Hematopoietic multipotent progenitor cell (in vitro differentiated cells): ENCODE results near the gene ADORA3. TPM values are rescaled to one million over a fixed set of nuclear protein-coding genes. Genes with fewer than 3 reads are reported as not detected.

Experiments used
- DNase-seq, 3 donors: peaks; one replicate each; pipeline ENCODE4 v3.0.0-alpha.2; 2011 to 2015; ENCODE audit warnings: low read depth in 2 of 3, low spot score in 2 of 3
- total RNA-seq: library from RNA; depleted of rRNA; stranded (reverse); fragments of >200 nt; gene quantifications from one replicate; pipeline ENCODE4 v1.2.3, GENCODE V29; 2012

Gene ADORA3
- total RNA-seq, 1 donor = 0.54 TPM

DNA sequence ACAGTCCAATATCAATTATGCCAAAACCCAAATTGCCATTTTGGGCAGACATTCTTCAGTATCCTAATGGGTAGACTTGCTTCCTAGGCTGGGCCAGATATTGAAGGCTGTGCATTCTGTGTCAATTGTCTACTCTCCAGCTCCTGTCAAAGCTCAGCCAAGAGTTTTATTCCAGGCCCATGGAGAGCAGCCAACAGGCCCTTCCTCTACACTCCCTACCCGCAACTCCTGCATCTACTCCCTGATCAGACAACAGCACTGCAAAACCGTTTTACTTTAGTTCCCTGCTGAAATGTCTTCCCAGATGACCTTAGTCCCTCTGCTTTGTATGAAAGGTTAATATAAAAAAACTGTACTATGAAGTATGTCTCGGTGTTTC lies 6.6 kb upstream of the ADORA3 start:
- no peak for DNase-seq

DNA sequence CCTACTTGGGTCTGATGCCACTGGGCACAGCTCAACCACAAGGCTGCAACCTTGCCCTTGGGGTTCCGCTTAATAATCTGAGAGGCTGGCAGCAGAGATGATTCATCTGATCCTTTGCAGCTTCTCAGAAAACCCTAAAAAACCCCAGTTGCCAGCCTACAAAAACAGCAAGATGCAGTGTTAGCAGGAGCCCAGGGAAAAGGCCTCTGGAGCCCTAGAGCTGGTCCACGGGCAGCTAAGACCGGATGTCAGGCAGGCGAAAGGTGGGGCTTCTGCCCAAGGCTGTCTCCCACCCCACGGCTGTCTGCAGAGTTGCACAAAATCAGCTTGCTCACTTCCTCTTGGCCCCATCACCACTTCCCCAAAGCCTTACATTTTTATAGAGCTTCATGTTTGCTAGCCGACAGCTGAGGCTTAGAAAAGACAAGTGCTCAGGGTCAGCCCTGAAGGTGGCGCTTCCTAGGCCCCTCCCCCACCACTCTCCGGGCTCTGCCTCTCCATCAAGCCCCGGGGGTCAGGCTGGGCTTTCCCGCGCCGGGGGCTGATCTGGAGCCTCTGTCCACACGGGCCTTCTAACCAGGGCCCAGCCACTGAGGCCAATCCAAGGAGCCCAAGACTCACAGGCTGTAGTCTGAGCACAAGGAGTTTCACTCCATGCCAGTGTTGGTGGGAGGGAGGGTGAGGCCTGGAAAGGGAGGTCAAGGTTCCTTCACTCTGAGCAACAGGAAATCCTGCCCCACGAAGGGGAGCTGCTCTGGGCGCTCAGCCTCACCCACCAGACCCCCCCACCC lies 4.2 kb upstream of the ADORA3 start:
- DNase-seq = peak; percentile 35 to 94 (median 91)

DNA sequence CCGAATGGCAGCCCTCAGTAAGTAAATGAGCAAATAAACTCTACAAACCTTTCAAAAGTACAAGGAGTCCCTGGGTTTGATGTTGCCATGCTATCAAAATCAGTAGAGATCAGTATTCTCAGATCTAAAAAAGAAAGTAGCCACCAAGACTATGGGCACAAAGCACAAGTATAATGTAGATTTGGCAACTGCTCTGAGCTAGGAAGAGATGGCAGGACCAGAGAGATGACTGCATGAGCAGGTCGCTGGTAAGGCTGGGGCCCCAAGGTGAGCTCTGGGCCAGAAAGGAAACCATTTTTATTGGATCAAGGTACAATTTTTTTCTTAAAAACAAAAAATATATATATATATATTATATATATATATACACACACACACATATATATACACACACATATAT lies 3.1 kb upstream of the ADORA3 start:
- no peak for DNase-seq

DNA sequence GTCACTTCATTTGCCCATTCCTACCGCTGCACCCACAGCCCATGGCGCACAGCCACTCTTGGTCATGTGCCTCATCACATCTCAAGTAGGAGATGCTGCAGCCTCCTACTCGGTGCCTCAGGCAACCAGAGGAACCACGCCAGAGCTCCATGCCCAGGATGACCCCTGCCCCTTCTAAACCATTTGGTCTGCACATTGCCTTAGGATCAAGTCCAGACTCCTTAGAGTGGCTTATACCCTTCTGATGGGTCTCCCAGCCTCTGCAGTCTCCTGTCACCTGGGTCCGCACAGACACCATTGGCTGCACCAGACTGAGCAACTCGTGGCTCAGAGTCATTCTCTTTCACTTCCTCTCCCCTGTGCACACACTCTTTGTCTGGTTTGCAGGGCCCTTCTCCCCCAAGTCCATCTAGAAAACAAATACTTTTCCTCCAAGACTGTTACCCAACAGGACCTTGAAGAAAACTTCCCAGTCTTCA lies 2.2 kb upstream of the ADORA3 start:
- no peak for DNase-seq

- no peak for DNase-seq
Observed at GRCh38 chr1:111504097-111504496, 664 bp upstream of the ADORA3 start.

GRCh38 chr1:111501645-111502044 lies 1.8 kb downstream of the ADORA3 start:
- DNase-seq = no peak

DNA sequence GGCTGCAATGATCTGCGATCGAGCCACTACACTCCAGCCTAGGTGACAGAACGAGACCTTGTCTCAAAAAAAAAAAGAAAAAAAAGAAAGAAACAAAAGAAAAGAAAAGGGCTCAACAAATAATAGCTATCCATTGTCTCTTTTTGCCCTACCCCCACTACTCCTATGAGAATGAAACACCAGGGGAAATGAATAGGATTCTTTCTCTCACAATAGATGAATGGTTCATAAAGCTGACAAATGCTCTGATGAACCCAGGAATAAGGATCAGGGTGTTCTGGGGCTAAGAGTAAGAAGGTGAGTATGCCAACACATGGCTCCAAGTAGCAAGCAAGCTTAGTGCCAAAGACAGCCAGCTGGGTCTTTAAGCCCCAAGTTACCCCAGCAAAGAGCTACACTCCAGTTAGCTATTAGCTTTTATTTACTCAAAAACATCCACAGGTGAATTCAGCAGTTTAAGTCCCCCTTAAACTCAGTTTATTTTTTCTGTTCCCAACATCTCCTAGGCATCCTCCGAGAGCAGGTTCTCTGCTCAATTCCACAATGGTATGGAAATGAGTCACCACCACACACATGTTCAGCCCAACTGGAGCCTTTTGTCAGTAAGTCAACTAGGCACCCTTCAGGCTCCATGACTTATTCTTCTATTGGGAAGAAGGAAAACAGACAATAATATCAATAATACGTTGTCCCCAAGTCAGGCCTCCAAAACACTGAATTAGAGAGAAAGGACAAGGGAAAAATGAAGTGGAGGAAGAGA lies 4.2 kb downstream of the ADORA3 start:
- no peak for DNase-seq

DNA sequence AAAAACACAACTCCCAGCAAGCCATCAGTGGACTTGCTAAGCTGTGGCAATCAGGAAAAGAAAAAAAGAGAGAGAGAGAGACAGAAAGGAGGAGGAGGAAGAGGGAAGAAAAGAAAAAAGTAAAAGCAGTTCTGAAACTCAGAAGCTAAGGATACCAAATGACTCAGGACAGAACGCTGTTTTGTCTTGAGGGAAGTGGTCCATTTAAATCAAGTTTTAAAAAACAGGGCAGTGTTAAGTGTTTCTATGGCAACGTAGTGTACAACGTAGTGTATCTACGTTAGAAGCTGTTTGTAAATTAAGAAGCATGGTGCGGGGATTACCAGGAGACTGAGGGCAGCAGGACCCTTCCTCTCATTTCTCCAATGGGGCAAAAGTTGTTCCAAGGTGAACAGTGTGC lies 5.8 kb downstream of the ADORA3 start:
- DNase-seq = no peak

- DNase-seq = no peak
Observed at GRCh38 chr1:111496398-111496797, 7.0 kb downstream of the ADORA3 start.

GRCh38 chr1:111491070-111491469 lies 12.4 kb downstream of the ADORA3 start:
- no peak for DNase-seq

DNA sequence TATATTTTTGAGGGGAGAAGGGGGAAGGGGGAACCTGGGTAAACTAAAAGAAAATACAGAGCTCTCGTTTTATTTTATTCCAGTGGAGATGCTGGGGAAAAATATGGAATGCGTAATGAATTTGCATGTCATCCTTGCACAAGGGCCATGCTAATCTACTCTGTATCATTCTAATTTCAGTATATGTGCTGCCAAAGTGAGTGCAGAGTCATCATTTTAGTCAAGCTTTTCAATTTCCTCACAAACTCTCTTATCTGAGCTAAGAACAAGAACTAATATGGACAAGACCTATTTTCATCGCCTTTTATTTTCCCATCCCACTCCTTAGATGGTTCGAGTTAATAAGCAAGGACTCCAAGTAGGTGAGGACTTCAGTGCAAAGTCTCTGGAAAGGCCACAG lies 13.2 kb downstream of the ADORA3 start:
- no peak for DNase-seq

DNA sequence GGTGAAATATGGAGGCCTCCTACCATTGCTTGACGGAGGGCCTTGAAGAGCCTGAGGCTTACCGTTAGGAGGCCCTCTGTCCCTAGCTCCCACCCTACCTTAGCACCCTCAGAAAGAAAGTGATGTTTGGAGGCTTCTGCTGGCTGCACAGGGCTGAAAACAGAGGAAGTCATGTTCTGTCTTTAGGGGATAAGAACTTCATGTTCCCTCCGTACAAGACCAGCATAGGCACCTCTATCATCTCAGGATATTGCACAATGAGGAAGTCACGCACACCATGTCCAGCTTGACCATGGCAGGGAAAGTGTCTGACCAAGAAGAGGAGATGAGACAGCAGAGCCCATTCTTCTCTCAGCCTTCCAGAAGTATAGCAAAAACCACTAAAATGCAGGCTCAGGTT lies 13.8 kb downstream of the ADORA3 start:
- no peak for DNase-seq

DNA sequence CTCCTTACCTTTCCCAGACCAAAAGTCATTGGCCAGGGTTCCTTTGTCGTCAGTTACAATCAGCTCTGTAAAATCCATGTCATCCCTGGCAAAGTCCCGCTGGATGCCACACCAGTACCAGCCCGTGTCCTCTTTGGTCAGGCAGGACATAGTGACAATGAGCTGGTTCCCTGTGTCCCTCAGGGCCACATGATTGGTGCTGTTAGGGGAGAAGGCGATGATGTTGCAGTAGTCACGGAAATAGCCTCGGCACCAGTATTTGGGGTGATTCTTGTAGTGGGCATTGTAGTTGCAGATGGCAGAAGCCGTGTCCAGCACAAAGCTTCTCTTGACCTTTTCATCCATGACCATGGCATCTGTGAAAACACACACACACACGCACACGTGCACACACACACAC lies 14.8 kb downstream of the ADORA3 start:
- no peak for DNase-seq

DNA sequence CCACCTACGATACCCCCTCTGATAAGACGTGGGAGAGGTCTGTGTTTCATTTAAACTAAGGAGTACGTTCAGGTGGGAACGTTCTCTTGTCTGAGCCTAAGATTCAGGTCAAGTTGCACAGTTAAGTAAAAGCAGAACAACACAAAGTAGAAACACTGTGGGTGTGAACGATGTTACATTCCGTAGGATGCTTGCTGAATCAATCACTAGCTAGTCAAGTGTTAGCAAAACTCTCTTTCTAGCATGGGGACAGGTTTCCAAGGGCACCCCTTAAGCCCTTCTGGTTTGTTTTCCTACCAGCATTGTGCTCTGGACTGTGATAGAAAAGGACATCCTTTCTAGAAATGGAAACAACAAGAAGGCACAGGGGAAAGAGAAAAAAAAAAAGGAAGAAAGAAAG lies 16.3 kb downstream of the ADORA3 start:
- DNase-seq = no peak

DNA sequence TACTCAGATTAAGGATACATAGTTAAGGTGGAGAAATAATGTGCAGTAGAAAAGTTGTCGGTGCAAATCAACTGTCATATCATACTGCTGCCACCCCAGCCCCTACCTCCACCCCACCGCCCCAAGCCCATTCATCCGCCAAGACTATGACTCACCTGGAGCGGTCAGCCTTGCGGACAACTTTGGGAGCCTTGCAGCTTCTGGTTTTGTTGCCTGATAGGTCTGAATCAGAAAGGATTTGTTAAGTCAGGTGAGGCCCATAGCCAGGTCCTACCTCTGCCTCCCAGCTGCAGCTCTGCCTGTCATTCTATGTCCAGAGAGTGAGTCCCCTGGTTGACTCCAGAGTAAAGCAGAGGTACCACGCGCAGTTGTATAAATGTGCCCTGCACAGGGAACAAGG lies 17.0 kb downstream of the ADORA3 start:
- DNase-seq = no peak

DNA sequence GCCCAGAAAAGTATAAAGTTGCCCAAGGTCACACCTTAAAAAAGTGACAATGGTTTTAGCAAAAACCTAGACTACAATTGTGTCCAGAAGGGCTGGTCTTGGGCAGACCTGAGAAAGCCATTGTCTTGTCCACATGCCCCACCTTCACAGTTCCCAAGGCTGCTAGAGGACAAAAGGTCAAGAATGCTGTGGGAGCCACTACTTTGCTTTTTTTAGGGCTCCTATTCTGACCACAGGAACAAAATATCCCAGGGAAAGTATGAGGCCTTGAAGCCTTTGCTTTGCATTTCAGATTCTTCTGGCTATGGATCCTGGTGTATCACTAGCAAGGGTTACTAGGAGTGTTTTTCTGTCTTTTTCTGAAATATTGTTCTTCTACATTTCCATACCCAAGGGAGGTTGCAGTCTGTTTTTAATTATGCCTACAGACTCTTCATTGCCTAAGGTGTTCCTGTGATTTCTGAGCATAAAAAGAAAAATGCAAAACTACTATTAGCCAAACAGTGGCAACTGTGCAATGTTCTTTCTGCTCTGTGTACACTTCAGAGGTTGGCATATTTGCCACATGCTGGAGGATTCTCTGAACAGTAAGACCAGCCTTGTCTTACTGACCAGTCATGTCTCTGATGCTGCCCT lies 18.9 kb downstream of the ADORA3 start:
- DNase-seq = no peak

- DNase-seq = no peak
Observed at GRCh38 chr1:111483876-111484275, 19.6 kb downstream of the ADORA3 start.

GRCh38 chr1:111483166-111483565 lies 20.3 kb downstream of the ADORA3 start:
- no peak for DNase-seq

DNA sequence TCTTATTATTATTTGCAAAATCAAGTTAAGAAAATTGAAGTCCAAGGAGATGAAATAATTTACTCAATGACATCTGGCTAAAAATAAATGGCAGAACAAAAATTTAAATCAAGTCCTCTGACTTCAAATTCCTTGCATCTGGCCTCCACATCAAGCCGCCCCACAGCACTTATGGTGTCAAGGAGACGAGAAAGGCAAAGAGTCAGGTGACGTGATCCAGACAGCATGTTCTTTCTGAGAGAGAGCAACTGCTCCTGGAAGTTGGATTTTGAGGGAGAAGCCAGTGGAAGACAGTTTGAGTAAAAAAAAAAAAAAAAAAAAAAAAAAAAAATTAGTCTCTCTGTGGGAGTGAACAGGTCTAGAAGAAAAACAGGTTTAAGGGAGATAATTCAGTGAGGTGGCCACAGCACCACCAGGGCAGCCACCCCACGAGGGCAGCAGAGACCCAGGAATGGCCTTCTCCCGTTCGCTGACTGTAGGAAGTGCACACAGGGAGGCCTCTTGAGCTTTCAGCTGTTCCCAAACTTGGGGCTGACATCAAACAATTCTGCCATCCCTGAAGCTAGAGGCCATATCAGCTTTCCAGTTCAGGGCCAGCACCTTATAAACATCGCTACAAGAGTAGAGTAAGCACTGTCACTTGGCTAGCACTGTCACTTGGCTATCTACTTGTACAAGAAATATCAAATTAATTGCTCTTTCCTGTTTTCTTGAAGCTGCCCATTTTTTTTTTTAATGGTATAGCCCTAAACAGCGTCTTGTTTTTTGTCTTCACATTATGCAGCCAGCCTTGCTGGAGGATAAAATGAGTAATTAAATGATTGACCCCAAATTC lies 21.8 kb downstream of the ADORA3 start:
- peak in 2 of 3 donors; percentile 76 to 80 for DNase-seq

GRCh38 chr1:111480674-111481073 lies 22.8 kb downstream of the ADORA3 start:
- no peak for DNase-seq
